CD14-positive monocyte (primary cell): Measurements from ENCODE around the gene IDH1. TPM values are rescaled to one million over a fixed set of nuclear protein-coding genes. Genes with fewer than 3 reads are reported as not detected.

Experiments used
- DNase-seq, 3 donors: peaks; one replicate each; pipeline ENCODE4 v3.0.0-alpha.2; 2011 to 2022
- H2AFZ ChIP-seq: 2 replicates; pipeline ENCODE4 v1.6.0; 2012; ENCODE audit warnings: mild to moderate bottlenecking, low read depth, low read length, inconsistent platforms; ENCODE audit not compliant: insufficient read depth, poor library complexity, severe bottlenecking
- H3K27ac ChIP-seq, 2 donors: 1 replicate in 1 of 2; 2 replicates in 1 of 2; pipeline ENCODE4 v1.5.1; 2012 to 2013; ENCODE audit warnings: low read length in 2 of 2, control low read depth in 1 of 2, inconsistent platforms in 1 of 2, low read depth in 1 of 2, mild to moderate bottlenecking in 1 of 2
- H3K27me3 ChIP-seq, 2 donors: one replicate each; pipeline versions ENCODE4 v1.6.0 to v1.6.1; 2011 to 2013; ENCODE audit warnings: low read length in 2 of 2; ENCODE audit not compliant: control insufficient read depth in 2 of 2, insufficient read depth in 2 of 2
- H3K36me3 ChIP-seq, 2 donors: replicated peaks in 1 of 2; 1 replicate in 1 of 2; 2 replicates in 1 of 2; pipeline versions ENCODE4 v1.5.1 to v1.6.1; 2012 to 2013; ENCODE audit warnings: low read length in 2 of 2, control low read depth in 1 of 2, inconsistent platforms in 1 of 2, mild to moderate bottlenecking in 1 of 2; ENCODE audit not compliant: insufficient read depth in 2 of 2, control insufficient read depth in 1 of 2
- H3K4me1 ChIP-seq, 2 donors: 1 replicate in 1 of 2; 2 replicates in 1 of 2; pipeline versions ENCODE4 v1.5.1 to v1.6.1; 2012 to 2013; ENCODE audit warnings: low read length in 2 of 2, control low read depth in 1 of 2, inconsistent platforms in 1 of 2, mild to moderate bottlenecking in 1 of 2, moderate library complexity in 1 of 2; ENCODE audit not compliant: insufficient read depth in 2 of 2, control insufficient read depth in 1 of 2
- H3K4me2 ChIP-seq: replicated peaks from 2 replicates; pipeline ENCODE3; 2012; ENCODE audit warnings: low read length, moderate library complexity, mild to moderate bottlenecking; ENCODE audit not compliant: poor library complexity, severe bottlenecking; ENCODE audit errors: extremely low read depth
- H3K4me3 ChIP-seq, 3 experiments: fragments of 200-600 bp in 1 of 3; sonication (generic) in 1 of 3; replicated peaks in 1 of 3; 1 replicate in 2 of 3; 2 replicates in 1 of 3; pipeline ENCODE4 v1.5.1; 2011 to 2013; ENCODE audit warnings: low read length in 3 of 3, mild to moderate bottlenecking in 3 of 3, control low read depth in 2 of 3, low read depth in 2 of 3, inconsistent platforms in 1 of 3, moderate library complexity in 1 of 3
- H3K79me2 ChIP-seq: 2 replicates; pipeline ENCODE4 v1.6.0; 2012; ENCODE audit warnings: mild to moderate bottlenecking, control low read depth, inconsistent platforms, low read length, moderate library complexity; ENCODE audit not compliant: insufficient read depth
- H3K9ac ChIP-seq: 2 replicates; pipeline ENCODE4 v1.6.0; 2017; ENCODE audit warnings: low read length, mild to moderate bottlenecking; ENCODE audit not compliant: insufficient read depth, poor library complexity, severe bottlenecking
- H3K9me3 ChIP-seq, 2 donors: replicated peaks in 1 of 2; 1 replicate in 1 of 2; 2 replicates in 1 of 2; pipeline versions ENCODE4 v1.5.1 to v1.6.1; 2012 to 2013; ENCODE audit warnings: low read length in 2 of 2, control low read depth in 1 of 2; ENCODE audit not compliant: control insufficient read depth in 1 of 2, insufficient read depth in 1 of 2
- H4K20me1 ChIP-seq: 2 replicates; pipeline ENCODE4 v1.6.0; 2012; ENCODE audit warnings: mild to moderate bottlenecking, low read length, control low read depth, moderate library complexity; ENCODE audit not compliant: insufficient read depth
- H3K27ac Mint-ChIP-seq, 7 donors: one replicate each; pipeline ENCODE4 v1.8.0; 2020; ENCODE audit warnings: mild to moderate bottlenecking in 7 of 7, mixed read lengths in 7 of 7, moderate library complexity in 6 of 7, inconsistent platforms in 2 of 7
- H3K27me3 Mint-ChIP-seq, 3 donors: one replicate each; pipeline ENCODE4 v1.8.0; 2021 to 2022; ENCODE audit warnings: low read depth in 3 of 3, mild to moderate bottlenecking in 3 of 3, mixed read lengths in 3 of 3, moderate library complexity in 3 of 3, inconsistent platforms in 1 of 3
- H3K36me3 Mint-ChIP-seq, 2 donors: one replicate each; pipeline ENCODE4 v1.8.0; 2020; ENCODE audit warnings: mixed read lengths in 2 of 2, inconsistent platforms in 1 of 2, mild to moderate bottlenecking in 1 of 2
- H3K4me1 Mint-ChIP-seq: one replicate; pipeline ENCODE4 v1.8.0; 2020; ENCODE audit warnings: mild to moderate bottlenecking, mixed read lengths
- H3K4me3 Mint-ChIP-seq, 2 donors: one replicate each; pipeline ENCODE4 v1.8.0; 2020; ENCODE audit warnings: mild to moderate bottlenecking in 2 of 2, mixed read lengths in 2 of 2, moderate library complexity in 1 of 2
- H3K9me3 Mint-ChIP-seq, 7 donors: one replicate each; pipeline ENCODE4 v1.8.0; 2020 to 2022; ENCODE audit warnings: mixed read lengths in 7 of 7, mild to moderate bottlenecking in 6 of 7, moderate library complexity in 6 of 7, inconsistent platforms in 2 of 7
- WGBS: methylation state at CpG from one replicate; pipeline ENCODE4 v1.1.5; 2013; ENCODE audit warnings: missing lambda C conversion rate; ENCODE audit not compliant: insufficient coverage; 5-methylcytosine and 5-hydroxymethylcytosine counted together
- intact Hi-C, 2 donors: fragments of 100-400 bp; cut with micrococcal nuclease; formaldehyde crosslinking; loops; one replicate each; pipeline versions ENCODE4 v1.15.0 to v1.15.1; 2023
- polyA plus RNA-seq, 3 donors: library from polyadenylated mRNA; depleted of rRNA in 1 of 3; unstranded in 2 of 3; stranded (reverse) in 1 of 3; fragments of 300-500 nt in 2 of 3; fragments of >200 nt in 1 of 3; fragmentation: Illumina TruSeq in 2 of 3; gene quantifications; 1 replicate in 2 of 3; 2 replicates in 1 of 3; pipeline ENCODE4 v1.2.3, GENCODE V29; 2012 to 2021
- TF ChIP-seq, protein P1 (sequence below): fragments of 200-600 bp; IDR thresholded peaks from one replicate; pipeline ENCODE4 v1.8.0; 2022; ENCODE audit warnings: antibody characterized with exemption, mild to moderate bottlenecking

The IDH1 gene
- polyA plus RNA-seq, 3 donors: 33.6 to 120 (median 115) TPM

DNA sequence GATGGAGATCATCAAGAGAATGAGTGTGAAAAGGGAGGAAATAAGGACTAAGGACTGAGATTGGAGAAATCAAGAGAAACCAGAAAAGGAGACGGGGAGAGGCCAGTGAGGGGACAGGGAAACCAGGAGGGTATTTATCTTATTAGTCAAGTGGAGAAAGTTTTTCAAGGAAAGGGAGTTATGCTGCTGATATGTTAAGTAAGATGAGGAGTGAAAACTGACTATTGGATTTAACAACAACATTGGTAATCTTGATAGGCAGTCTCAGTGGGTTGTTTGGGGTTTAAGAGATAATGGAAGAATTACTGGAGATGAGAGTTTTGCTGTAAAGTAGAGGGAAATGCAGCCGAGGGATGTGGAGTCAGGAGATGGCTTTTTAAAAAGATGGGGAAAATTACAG lies 41.7 kb upstream of the IDH1 start:
- H3K4me3 ChIP-seq: no peak overlapping the region
- no peaks in the 10 kb centered on the region for H3K9me3 ChIP-seq
- Mint-ChIP-seq H3K36me3 (peaks cover 58 to 71% of the 10 kb centered on the region in 2 donors), H3K9me3 (no peaks in the 10 kb centered on the region), H3K27me3 (no peaks in the 10 kb centered on the region), H3K4me3 (no peak overlapping the region), H3K27ac (peak overlapping the region in 2 of 7 donors; percentile 3 to 25), H3K4me1 (peaks cover 40% of the 10 kb centered on the region)
- H3K36me3 ChIP-seq: peaks cover 42 to 62% of the 10 kb centered on the region in 2 donors
- H3K79me2 ChIP-seq: peaks cover 62% of the 10 kb centered on the region
- intact Hi-C loops: no loop called here
- H3K4me2 ChIP-seq: no peak overlapping the region
- H2AFZ ChIP-seq: no peak overlapping the region
- no peak for DNase-seq
- TF ChIP-seq, protein P1, sequence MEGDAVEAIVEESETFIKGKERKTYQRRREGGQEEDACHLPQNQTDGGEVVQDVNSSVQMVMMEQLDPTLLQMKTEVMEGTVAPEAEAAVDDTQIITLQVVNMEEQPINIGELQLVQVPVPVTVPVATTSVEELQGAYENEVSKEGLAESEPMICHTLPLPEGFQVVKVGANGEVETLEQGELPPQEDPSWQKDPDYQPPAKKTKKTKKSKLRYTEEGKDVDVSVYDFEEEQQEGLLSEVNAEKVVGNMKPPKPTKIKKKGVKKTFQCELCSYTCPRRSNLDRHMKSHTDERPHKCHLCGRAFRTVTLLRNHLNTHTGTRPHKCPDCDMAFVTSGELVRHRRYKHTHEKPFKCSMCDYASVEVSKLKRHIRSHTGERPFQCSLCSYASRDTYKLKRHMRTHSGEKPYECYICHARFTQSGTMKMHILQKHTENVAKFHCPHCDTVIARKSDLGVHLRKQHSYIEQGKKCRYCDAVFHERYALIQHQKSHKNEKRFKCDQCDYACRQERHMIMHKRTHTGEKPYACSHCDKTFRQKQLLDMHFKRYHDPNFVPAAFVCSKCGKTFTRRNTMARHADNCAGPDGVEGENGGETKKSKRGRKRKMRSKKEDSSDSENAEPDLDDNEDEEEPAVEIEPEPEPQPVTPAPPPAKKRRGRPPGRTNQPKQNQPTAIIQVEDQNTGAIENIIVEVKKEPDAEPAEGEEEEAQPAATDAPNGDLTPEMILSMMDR: no peak
- H3K27ac ChIP-seq: peak overlapping the region in 1 of 2 donors; percentile 67
- peaks cover 73% of the 10 kb centered on the region for H4K20me1 ChIP-seq
- 96% methylated on average over 2 of the region's 2 CpGs for WGBS
- H3K4me1 ChIP-seq: peaks cover 22 to 28% of the 10 kb centered on the region in 2 donors
- H3K27me3 ChIP-seq: no peaks in the 10 kb centered on the region
- no peak overlapping the region for H3K9ac ChIP-seq

DNA sequence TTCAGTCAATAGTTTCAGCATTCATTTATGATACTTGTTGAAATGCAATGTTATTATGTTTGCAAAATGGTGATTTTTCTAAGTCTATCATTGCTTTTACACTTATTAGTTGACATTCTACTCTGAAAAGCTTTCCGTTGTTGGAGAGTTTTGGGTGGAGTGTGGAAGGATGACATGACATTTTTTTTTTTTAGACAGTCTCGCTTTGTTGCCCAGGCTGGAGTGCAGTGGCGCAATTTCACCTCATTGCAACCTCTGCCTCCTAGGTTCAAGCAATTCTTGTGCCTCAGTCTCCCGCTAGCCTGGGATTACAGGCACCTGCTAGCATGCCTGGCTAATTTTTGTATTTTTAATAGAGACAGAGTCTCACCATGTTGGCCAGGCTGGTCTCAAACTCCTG lies 41.0 kb upstream of the IDH1 start:
- Histone ChIP-seq H3K27me3 (no peaks in the 10 kb centered on the region), H4K20me1 (peaks cover 77% of the 10 kb centered on the region), H3K27ac (peak overlapping the region in 1 of 2 donors; percentile 67), H3K4me2 (peak overlapping the region; percentile 35), H3K4me1 (peaks cover 22 to 28% of the 10 kb centered on the region in 2 donors), H3K79me2 (peaks cover 70% of the 10 kb centered on the region), H2AFZ (no peak overlapping the region), H3K36me3 (peaks cover 39 to 62% of the 10 kb centered on the region in 2 donors), H3K4me3 (no peak overlapping the region), H3K9me3 (no peaks in the 10 kb centered on the region), H3K9ac (no peak overlapping the region)
- Mint-ChIP-seq H3K27me3 (no peaks in the 10 kb centered on the region), H3K36me3 (peaks cover 56 to 71% of the 10 kb centered on the region in 2 donors), H3K4me1 (peaks cover 40% of the 10 kb centered on the region), H3K27ac (peak overlapping the region in 5 of 7 donors; percentile 7 to 88 (median 22)), H3K9me3 (peaks cover 0 to 1% (median 0%) of the 10 kb centered on the region in 7 donors), H3K4me3 (peak overlapping the region in 1 of 2 donors; percentile 63)
- TF ChIP-seq, protein P1: no peak
- WGBS: 36% methylated on average over 2 of the region's 4 CpGs
- intact Hi-C loops: no loop called here
- no peak for DNase-seq
